Subcutaneous abdominal adipose tissue (tissue), 5 donors: ENCODE measurements around the gene ADM.

Source experiments
- H3K27ac ChIP-seq: one replicate; pipeline ENCODE4 v1.7.0; 2013; ENCODE audit warnings: low read depth, mild to moderate bottlenecking, inconsistent platforms, low read length, moderate library complexity
- H3K27me3 ChIP-seq, 5 donors: one replicate each; pipeline ENCODE4 v1.7.0; 2013; ENCODE audit warnings: low read length in 5 of 5, inconsistent platforms in 1 of 5; ENCODE audit not compliant: control insufficient read depth in 5 of 5, insufficient read depth in 4 of 5
- H3K36me3 ChIP-seq, 5 donors: one replicate each; pipeline ENCODE4 v1.7.0; 2013; ENCODE audit warnings: low read length in 5 of 5; ENCODE audit not compliant: control insufficient read depth in 5 of 5, insufficient read depth in 5 of 5
- H3K4me1 ChIP-seq, 5 donors: one replicate each; pipeline ENCODE4 v1.7.0; 2013; ENCODE audit warnings: low read length in 5 of 5, mild to moderate bottlenecking in 3 of 5, moderate library complexity in 1 of 5; ENCODE audit not compliant: control insufficient read depth in 5 of 5, insufficient read depth in 5 of 5
- H3K4me3 ChIP-seq, 5 donors: one replicate each; pipeline ENCODE4 v1.7.0; 2013; ENCODE audit warnings: low read length in 5 of 5, low read depth in 1 of 5
- H3K9ac ChIP-seq, 5 donors: one replicate each; pipeline ENCODE4 v1.7.0; 2013; ENCODE audit warnings: low read length in 5 of 5, mild to moderate bottlenecking in 4 of 5, moderate library complexity in 3 of 5
- H3K9me3 ChIP-seq, 5 donors: one replicate each; pipeline ENCODE4 v1.7.0; 2013; ENCODE audit warnings: low read length in 5 of 5; ENCODE audit not compliant: control insufficient read depth in 5 of 5
- donor health status: healthy.
- donor health status: healthy.
- donor health status: healthy.
- donor health status: healthy.
- donor health status: healthy.

Gene ADM

DNA sequence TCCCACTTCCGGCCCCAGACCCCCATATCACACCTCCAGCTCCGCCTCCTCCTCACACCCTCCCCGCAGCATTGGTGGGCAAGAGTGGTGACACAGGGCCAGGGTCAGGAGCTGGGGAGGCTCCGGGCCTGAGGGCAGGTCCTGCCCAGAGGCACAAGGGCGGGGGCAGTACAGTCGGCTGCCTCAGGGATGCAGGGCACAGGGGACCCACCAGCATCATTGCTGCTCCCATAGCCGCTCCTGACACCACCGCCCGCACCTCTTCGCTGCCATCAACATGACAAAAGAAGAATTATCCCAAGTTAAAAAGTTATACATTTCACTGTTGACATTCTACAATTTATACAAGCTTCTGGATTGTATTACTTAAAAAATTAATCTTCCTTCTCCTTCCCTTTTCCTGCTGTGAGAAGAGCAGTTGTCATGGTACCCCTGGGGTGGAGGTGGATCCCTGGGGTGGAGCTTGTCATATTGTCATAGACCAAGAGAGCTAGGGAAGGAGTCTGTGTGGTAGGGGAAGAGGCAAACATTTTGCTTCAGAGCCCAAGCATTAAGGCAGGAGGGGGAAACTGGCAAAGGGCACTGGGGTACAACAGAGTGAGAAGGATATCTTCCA is 15.0 kb upstream of the ADM start:
- H3K27me3 ChIP-seq, result no peaks in the 10 kb centered on the region
- H3K4me1 ChIP-seq, result peaks cover 5 to 55% (median 38%) of the 10 kb centered on the region in 5 donors
- peaks cover 3 to 12% (median 7%) of the 10 kb centered on the region in 5 donors for H3K36me3 ChIP-seq
- H3K9ac ChIP-seq, result peak overlapping the region in 1 of 5 donors; percentile 52
- no peaks in the 10 kb centered on the region for H3K9me3 ChIP-seq
- H3K27ac ChIP-seq, result no peak overlapping the region
- no peak overlapping the region for H3K4me3 ChIP-seq

DNA sequence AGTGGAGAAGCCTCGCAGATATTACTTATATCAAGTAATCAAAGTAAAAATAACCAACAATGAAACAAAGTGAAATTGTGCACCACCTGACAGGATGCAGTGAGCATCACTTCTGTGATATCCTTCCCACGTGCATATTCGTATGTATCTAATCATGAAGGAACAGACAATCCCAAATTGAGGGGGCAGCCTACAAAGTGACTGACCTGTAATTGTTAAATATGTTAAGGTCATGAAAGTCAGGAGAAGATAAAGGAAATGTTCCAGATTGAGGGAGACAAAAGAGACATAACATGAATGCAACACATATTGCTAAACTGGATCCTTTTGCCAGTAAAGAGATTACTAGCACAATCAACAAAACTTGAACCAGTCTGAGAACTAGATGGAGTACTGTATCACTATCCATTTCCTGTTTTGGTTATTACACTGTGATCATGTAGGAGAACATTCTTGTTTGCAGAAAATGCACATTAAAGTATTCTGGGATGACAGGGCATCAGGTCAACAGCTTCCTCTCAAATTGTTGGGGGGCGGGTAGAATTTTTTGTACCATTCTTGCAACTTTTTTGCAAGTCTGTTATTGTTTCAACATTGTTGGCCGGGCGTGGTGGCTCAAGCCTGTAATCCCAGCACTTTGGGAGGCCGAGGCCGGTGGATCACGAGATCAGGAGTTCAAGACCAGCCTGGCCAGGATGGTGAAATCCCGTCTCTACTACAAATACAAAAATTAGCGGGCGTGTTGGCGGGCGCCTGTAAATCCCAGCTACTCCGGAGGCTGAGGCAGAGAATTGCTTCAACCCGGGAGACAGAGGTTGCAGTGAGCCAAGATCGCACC is 12.9 kb upstream of the ADM start:
- H3K36me3 ChIP-seq, result peaks cover 3 to 12% (median 7%) of the 10 kb centered on the region in 5 donors
- peak overlapping the region; percentile 97 for H3K27ac ChIP-seq
- no peak overlapping the region for H3K4me3 ChIP-seq
- H3K4me1 ChIP-seq, result peaks cover 5 to 49% (median 34%) of the 10 kb centered on the region in 5 donors
- no peak overlapping the region for H3K9ac ChIP-seq
- H3K9me3 ChIP-seq, result no peaks in the 10 kb centered on the region
- H3K27me3 ChIP-seq, result no peaks in the 10 kb centered on the region

- Histone ChIP-seq H3K9ac (peak within 1 kb of the TSS; percentile 43 to 94 (median 86)), H3K27me3 (no peaks in the 10 kb centered on the region), H3K4me3 (peak within 1 kb of the TSS; percentile 85 to 94 (median 89)), H3K4me1 (peaks cover 5 to 39% (median 31%) of the 10 kb centered on the region in 5 donors), H3K27ac (peak within 1 kb of the TSS; percentile 97), H3K9me3 (no peaks in the 10 kb centered on the region), H3K36me3 (peaks cover 0 to 4% (median 0%) of the 10 kb centered on the region in 5 donors)
These were observed 11.2 kb upstream of the ADM start, which contains the start of gene SBF2 for GRCh38 chr11:10293423-10294289. Gene SBF2 (minus strand): TSS chr11:10294219. CDS start chr11:10294069, 150 bp downstream.

DNA sequence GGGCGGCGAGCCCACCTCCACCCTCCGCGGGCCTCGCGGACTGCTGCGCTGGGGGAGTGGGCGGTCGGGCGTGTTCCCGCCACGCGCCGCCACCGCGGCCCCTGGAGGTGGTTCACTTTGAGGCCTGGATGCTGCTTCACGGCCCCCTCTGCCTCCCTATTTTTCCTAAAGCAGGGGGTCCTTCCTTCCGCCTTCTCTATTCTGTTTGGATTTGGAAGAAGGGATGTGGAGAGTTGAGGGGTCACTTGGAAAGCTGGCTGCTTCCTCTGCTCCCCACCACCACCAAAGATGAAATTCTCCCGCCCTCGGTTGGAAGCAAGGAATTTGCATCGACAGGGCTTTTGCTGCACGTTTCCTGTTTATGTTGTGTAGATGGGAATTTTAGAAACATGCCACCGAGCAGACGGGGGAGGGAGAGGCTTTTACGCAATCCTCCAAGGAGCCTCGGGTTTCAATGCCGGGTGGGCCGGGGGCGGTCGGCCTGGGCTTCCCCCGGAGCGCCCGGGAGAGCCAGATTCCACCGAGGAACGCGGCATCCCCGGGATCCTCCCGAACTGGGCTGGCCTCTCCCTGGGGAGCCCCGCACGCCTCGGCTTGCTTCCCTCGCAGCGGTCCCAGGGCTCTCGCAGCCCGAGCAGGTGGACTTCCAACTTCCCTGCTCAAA is 10.5 kb upstream of the ADM start:
- H3K4me3 ChIP-seq, result peak overlapping the region; percentile 85 to 94 (median 89)
- no peaks in the 10 kb centered on the region for H3K9me3 ChIP-seq
- peak overlapping the region in 4 of 5 donors; percentile 83 to 94 (median 86) for H3K9ac ChIP-seq
- peaks cover 5 to 38% (median 26%) of the 10 kb centered on the region in 5 donors for H3K4me1 ChIP-seq
- H3K27ac ChIP-seq, result peak overlapping the region; percentile 97
- no peaks in the 10 kb centered on the region for H3K27me3 ChIP-seq
- H3K36me3 ChIP-seq, result peaks cover 0 to 4% (median 0%) of the 10 kb centered on the region in 5 donors

DNA sequence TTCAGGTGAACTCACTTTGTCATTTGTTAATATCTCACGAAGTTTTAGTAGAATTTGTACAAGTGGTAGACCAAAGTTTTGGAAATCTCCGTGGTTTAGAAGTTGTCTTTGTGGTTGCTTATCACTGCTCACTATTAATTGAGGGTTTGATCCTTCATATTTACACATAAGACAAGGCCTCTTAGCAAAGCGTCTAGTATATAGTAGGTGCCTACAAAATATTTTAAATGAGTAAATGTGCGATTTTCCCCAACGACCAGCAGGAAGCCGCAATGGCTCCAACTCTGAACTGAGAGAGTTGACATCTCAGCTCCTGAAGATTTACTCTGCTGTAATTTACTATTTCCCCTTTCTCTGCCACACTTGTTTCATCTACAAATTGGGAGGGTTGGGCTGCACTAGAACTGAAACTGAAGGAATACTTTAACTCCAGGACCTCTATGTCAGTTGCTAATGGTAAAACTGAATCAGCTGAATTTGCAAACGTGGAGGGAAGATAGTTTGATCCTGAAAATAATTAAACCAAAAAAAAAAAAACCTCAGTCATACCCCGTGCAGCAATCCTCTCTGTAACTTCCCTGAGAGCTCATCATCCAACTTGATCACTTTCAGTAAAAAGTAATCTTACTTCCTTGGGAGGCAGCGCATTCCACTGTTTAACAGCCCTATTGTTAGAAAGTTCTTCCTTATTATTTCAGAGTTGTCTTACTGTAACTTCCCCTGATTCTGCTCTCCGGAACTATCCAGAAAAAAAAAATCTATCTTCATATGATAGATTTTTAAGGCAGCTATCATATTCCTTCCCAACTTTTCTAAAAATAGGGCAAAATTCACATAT is 9.6 kb upstream of the ADM start:
- H3K27ac ChIP-seq, result peak overlapping the region; percentile 97
- H3K27me3 ChIP-seq, result no peaks in the 10 kb centered on the region
- H3K4me1 ChIP-seq, result peaks cover 5 to 33% (median 23%) of the 10 kb centered on the region in 5 donors
- H3K9ac ChIP-seq, result peak overlapping the region in 2 of 5 donors; percentile 83 to 94
- H3K36me3 ChIP-seq, result peaks cover 0 to 4% (median 0%) of the 10 kb centered on the region in 5 donors
- no peaks in the 10 kb centered on the region for H3K9me3 ChIP-seq
- peak overlapping the region; percentile 31 to 89 (median 85) for H3K4me3 ChIP-seq

DNA sequence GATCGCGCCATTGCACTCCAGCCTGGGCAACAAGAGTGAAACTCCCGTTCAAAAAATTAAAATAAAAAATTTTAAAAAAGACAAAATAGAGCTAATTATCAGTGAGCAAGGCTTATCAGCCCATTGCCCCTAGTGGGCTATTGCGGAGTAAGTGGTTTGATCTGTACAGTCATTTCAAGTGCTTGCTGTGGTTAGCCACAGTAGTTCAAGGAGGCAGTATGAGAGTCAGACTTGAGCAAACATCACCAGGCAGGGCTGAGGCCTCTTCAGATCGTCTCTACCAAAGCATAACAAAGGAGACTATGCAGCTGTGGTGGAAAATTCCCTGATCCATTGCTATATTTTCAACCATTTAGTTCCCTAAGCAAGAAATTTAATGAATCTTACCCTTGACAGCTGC is 6.5 kb upstream of the ADM start:
- H3K9me3 ChIP-seq, result no peaks in the 10 kb centered on the region
- H3K27me3 ChIP-seq, result no peaks in the 10 kb centered on the region
- H3K4me3 ChIP-seq, result no peak overlapping the region
- no peaks in the 10 kb centered on the region for H3K36me3 ChIP-seq
- H3K27ac ChIP-seq, result no peak overlapping the region
- peaks cover 0 to 29% (median 19%) of the 10 kb centered on the region in 5 donors for H3K4me1 ChIP-seq
- no peak overlapping the region for H3K9ac ChIP-seq

DNA sequence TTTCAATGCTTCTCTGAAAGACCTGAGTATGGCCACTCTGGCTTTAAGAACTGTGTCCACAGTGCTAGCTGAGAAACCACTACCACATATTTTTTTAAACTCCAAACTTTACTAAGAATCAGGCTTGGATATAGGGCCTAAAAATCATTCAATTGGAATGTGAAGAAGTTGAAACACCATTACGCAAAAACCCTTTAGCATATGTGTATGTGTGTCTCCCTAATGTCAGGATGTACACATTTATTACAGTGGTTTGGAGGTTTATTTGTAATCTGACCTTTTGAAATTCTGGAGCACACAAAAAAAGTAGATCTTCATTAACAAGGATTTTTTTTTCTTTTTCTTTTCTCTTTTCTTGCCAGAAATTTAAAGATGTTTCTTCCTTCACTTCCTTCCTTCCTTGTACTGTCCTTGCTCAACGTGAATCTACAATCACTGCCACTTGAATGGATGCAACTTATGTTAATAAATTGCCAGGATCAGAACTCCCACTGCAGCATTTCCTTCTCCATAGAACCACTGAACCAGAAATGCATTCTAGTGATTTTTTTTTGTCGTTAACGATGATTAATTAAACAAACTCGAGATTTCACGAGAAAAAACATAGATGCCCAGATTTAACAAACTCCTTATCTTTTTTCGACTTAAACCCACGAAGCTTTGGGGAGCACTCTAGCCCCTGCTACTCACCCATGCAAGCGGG is 3.1 kb upstream of the ADM start:
- Histone ChIP-seq H3K27ac (peak overlapping the region; percentile 94), H3K4me3 (peak overlapping the region in 4 of 5 donors; percentile 80 to 97 (median 93)), H3K27me3 (no peaks in the 10 kb centered on the region), H3K4me1 (peaks cover 2 to 48% (median 32%) of the 10 kb centered on the region in 5 donors), H3K36me3 (peaks cover 0 to 10% (median 2%) of the 10 kb centered on the region in 5 donors), H3K9me3 (no peaks in the 10 kb centered on the region), H3K9ac (peak overlapping the region in 3 of 5 donors; percentile 82 to 89 (median 87))

- no peaks in the 10 kb centered on the region for H3K27me3 ChIP-seq
These were observed 2.5 kb upstream of the ADM start for GRCh38 chr11:10302359-10302743.

More at GRCh38 chr11:10302359-10302743, 2.5 kb upstream of the ADM start:
- peak overlapping the region; percentile 44 to 89 (median 82) for H3K9ac ChIP-seq
- peaks cover 2 to 53% (median 37%) of the 10 kb centered on the region in 5 donors for H3K4me1 ChIP-seq
- H3K4me3 ChIP-seq, result peak overlapping the region; percentile 80 to 97 (median 96)
- H3K27ac ChIP-seq, result peak overlapping the region; percentile 94
- peaks cover 0 to 14% (median 2%) of the 10 kb centered on the region in 5 donors for H3K36me3 ChIP-seq
- H3K9me3 ChIP-seq, result no peaks in the 10 kb centered on the region
